Measurements from ENCODE around the gene TPCN2. TPM values are rescaled to one million over a fixed set of nuclear protein-coding genes. Genes with fewer than 3 reads are reported as not detected.

Gene TPCN2
- total and polyA plus RNA-seq, 2 of the 8 experiments (the other 6 are each of a cell fraction or from before 2014, with no cell fraction given) = 9.7 to 18.6 TPM

DNA sequence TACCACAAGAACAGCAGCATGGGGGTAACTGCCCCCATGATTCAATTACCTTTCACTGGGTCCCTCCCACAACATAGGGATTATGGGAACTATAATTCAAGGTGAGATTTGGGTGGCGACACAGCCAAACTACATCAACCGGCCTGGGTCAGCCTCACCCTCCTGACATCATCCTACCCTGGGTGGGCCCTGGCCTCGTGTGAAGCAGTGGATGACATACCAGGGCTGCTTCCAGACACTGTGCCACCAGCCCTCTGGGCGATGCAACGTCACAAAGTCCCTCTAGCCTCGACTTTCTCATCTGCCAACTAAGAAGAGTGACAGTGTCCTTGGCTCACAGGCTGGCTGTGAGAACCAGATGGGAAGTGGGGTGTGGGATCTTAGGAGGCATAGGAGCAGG is 8.7 kb upstream of the TPCN2 start:
- H3K27ac ChIP-seq (ENCODE audit: low read depth, low read length) = no peak overlapping the region
- TF ChIP-seq CBX5 (IDR thresholded peaks at IDR 0.05; ENCODE audit: low read depth, low read length) = no peak
- TF ChIP-seq EP300 (IDR thresholded peaks at IDR 0.05; ENCODE audit: borderline replicate concordance in 1 of 2, low read depth in 2 of 2, low read length in 2 of 2) = no peak
- no peak for TF ChIP-seq POLR2A (IDR thresholded peaks at IDR 0.05; ENCODE audit: control extremely low read depth in 1 of 2, low read depth in 2 of 2, low read length in 2 of 2)
- H2BK20ac ChIP-seq (ENCODE audit: low read length) = 0 out of 2 replicates have a peak overlapping the region, but pooled peaks have one; percentile 48
- no peak overlapping the region for H4K5ac ChIP-seq (ENCODE audit: insufficient read length, low read depth, low read length)
- H3K79me1 ChIP-seq (ENCODE audit: low read depth, low read length) = no peaks in the 10 kb centered on the region
- H3K4ac ChIP-seq (replicated peaks; ENCODE audit: insufficient read length, low read depth, low read length) = peak overlapping the region; percentile 6
- no peak overlapping the region for H3K23ac ChIP-seq (ENCODE audit: insufficient read length)
- FAIRE-seq = no peak
- H3K18ac ChIP-seq (ENCODE audit: extremely low read depth, low read length) = no peak overlapping the region
- no peak overlapping the region for H4K91ac ChIP-seq (replicated peaks; ENCODE audit: insufficient read length, low read length)
- H2BK5ac ChIP-seq (ENCODE audit: low read depth, low read length) = peak overlapping the region; percentile 73; the same call in 1 of the 2 replicates
- H2BK120ac ChIP-seq (replicated peaks; ENCODE audit: low read depth, low read length) = no peak overlapping the region
- no peak overlapping the region for H3K9ac ChIP-seq (replicated peaks in 1 of 4; ENCODE audit: extremely low read depth in 1 of 4, low read depth in 3 of 4, low read length in 3 of 4)
- H3K23me2 ChIP-seq (ENCODE audit: low read depth, low read length) = no peaks in the 10 kb centered on the region
- H2BK15ac ChIP-seq (ENCODE audit: low read length) = peak overlapping the region; percentile 95
- no peak overlapping the region; the same call in 1 of the 2 replicates for H4K8ac ChIP-seq (ENCODE audit: extremely low read depth, insufficient read depth, low read length)
- no peak overlapping the region for H3K56ac ChIP-seq (replicated peaks; ENCODE audit: insufficient read length, low read depth, low read length)
- POLR2A ChIA-PET (ENCODE audit: partially characterized antibody) = no interaction called here
- H2AFZ ChIP-seq (ENCODE audit: low read length) = no peak overlapping the region
- DNase-seq (ENCODE audit: low read depth in 1 of 2, low spot score in 2 of 2) = no peak
- CTCF ChIA-PET (ENCODE audit: partially characterized antibody) = interaction anchor here (1.7 to 2.2 kb wide), 2 partner anchors 12 to 84 kb away, joined by 5 to 8 read pairs; no protein-coding TSS in a partner anchor
- H3K14ac ChIP-seq (ENCODE audit: insufficient read length) = no peak overlapping the region
- H3K79me2 ChIP-seq (ENCODE audit: control insufficient read depth in 1 of 2, insufficient read depth in 2 of 2, low read length in 2 of 2) = no peaks in the 10 kb centered on the region
- H3K9me3 ChIP-seq (ENCODE audit: insufficient read depth in 2 of 2, low read depth in 1 of 2, low read length in 1 of 2) = no peaks in the 10 kb centered on the region
- H3K27me3 ChIP-seq (replicated peaks in 1 of 4; ENCODE audit: control insufficient read depth in 3 of 4, extremely low read depth in 1 of 4, insufficient read depth in 3 of 4, low read length in 3 of 4) = peaks cover 0 to 3% (median 0%) of the 10 kb centered on the region in 4 experiments; a peak in 1 of 7 replicates
- no peak overlapping the region for H3K4me3 ChIP-seq (ENCODE audit: extremely low read depth in 1 of 4, insufficient read depth in 2 of 4, low read depth in 3 of 4, low read length in 4 of 4)
- H4K20me1 ChIP-seq (replicated peaks in 1 of 2; ENCODE audit: control insufficient read depth in 1 of 2, insufficient read depth in 2 of 2, low read length in 2 of 2) = no peaks in the 10 kb centered on the region
- 95% methylated on average over 6 of the region's 6 CpGs; no CpG with 5 or more reads in 1 of the 2 experiments for WGBS, 2 experiments (ENCODE audit: extremely low coverage in 1 of 2, insufficient coverage in 1 of 2, insufficient read length in 1 of 2, insufficient replicate concordance in 2 of 2, low coverage in 1 of 2, low lambda C conversion rate in 2 of 2, missing lambda C conversion rate in 1 of 2)
- H3K4me2 ChIP-seq (ENCODE audit: insufficient read depth in 1 of 2, low read depth in 2 of 2, low read length in 2 of 2) = no peak overlapping the region
- no peaks in the 10 kb centered on the region for H3K36me3 ChIP-seq (ENCODE audit: control insufficient read depth in 2 of 4, insufficient read depth in 4 of 4, low read length in 3 of 4)
- peak overlapping the region; percentile 95; the same call in 1 of the 2 replicates for H2BK12ac ChIP-seq (ENCODE audit: low read depth, low read length)
- peaks cover 0 to 16% (median 4%) of the 10 kb centered on the region in 4 experiments; a peak in 5 of 7 replicates for H3K4me1 ChIP-seq (replicated peaks in 1 of 4; ENCODE audit: control insufficient read depth in 3 of 4, insufficient read depth in 4 of 4, low read length in 3 of 4)
- H2AK5ac ChIP-seq (ENCODE audit: low read depth, low read length) = peak overlapping the region; percentile 86; the same call in 1 of the 2 replicates
